Measurements from ENCODE around the gene KCNQ4. TPM values are rescaled to one million over a fixed set of nuclear protein-coding genes. Genes with fewer than 3 reads are reported as not detected.

KCNQ4 gene
- total and polyA plus RNA-seq, 2 experiments from 2014 or later, result 1.3 to 3.0 TPM

GRCh38 chr1:40855513-40855912, 71.9 kb downstream of the KCNQ4 start:
- peak; percentile 64 to 77 for TF ChIP-seq CTCF (conservative IDR thresholded peaks at IDR 0.05; ENCODE audit: low read depth in 2 of 2)
- TF ChIP-seq POLR2AphosphoS5 (IDR thresholded peaks at IDR 0.05; ENCODE audit: low read depth), result no peak
- ATAC-seq (peak; percentile 67), DNase-seq (ENCODE audit: low spot score) (peak; percentile 83)
- H3K4me3 Mint-ChIP-seq, result no peak overlapping the region
- Histone ChIP-seq H3K4me2 (no peak overlapping the region), H2AFZ (no peak overlapping the region), H3K27me3 (ENCODE audit: insufficient read depth) (peaks cover 18% of the 10 kb centered on the region), H3K36me3 (ENCODE audit: insufficient read depth) (no peaks in the 10 kb centered on the region), H3F3A (replicated peaks; ENCODE audit: low read depth) (no peaks in the 10 kb centered on the region), H3K27ac (ENCODE audit: low read depth) (no peak overlapping the region), H4K20me1 (replicated peaks; ENCODE audit: insufficient read depth) (no peaks in the 10 kb centered on the region), H3K4me3 (no peak overlapping the region), H3K4me1 (ENCODE audit: insufficient read depth) (no peaks in the 10 kb centered on the region), H3K79me2 (replicated peaks; ENCODE audit: insufficient read depth) (no peaks in the 10 kb centered on the region), H3K9me2 (ENCODE audit: insufficient read depth) (no peaks in the 10 kb centered on the region)
- no peaks in the 10 kb centered on the region for H3K36me3 Mint-ChIP-seq (ENCODE audit: low read depth)
- H3K27ac Mint-ChIP-seq, result no peak overlapping the region
- H3K9me3 Mint-ChIP-seq, result no peaks in the 10 kb centered on the region
- peaks cover 9% of the 10 kb centered on the region; the same call in 2 of the 3 replicates for H3K4me1 Mint-ChIP-seq
- peaks cover 10% of the 10 kb centered on the region for H3K27me3 Mint-ChIP-seq (ENCODE audit: insufficient read depth, low read depth, poor library complexity)

- H3K4me1 Mint-ChIP-seq, result peaks cover 13% of the 10 kb centered on the region
Measured at GRCh38 chr1:40856116-40856515, 72.5 kb downstream of the KCNQ4 start.

GRCh38 chr1:40856656-40857302, 73.2 kb downstream of the KCNQ4 start:
- Histone ChIP-seq H3K79me2 (replicated peaks; ENCODE audit: insufficient read depth) (no peaks in the 10 kb centered on the region), H2AFZ (no peak overlapping the region), H3K4me2 (no peak overlapping the region), H3K4me3 (no peak overlapping the region), H3K4me1 (ENCODE audit: insufficient read depth) (no peaks in the 10 kb centered on the region), H3K27ac (ENCODE audit: low read depth) (no peak overlapping the region), H3K9me2 (ENCODE audit: insufficient read depth) (no peaks in the 10 kb centered on the region), H3K27me3 (ENCODE audit: insufficient read depth) (peaks cover 26% of the 10 kb centered on the region), H4K20me1 (replicated peaks; ENCODE audit: insufficient read depth) (no peaks in the 10 kb centered on the region), H3F3A (replicated peaks; ENCODE audit: low read depth) (no peaks in the 10 kb centered on the region), H3K36me3 (ENCODE audit: insufficient read depth) (no peaks in the 10 kb centered on the region)
- Mint-ChIP-seq H3K4me1 (peaks cover 13% of the 10 kb centered on the region), H3K9me3 (0 out of 3 replicates have a peak, but pooled peaks cover 2% of the 10 kb centered on the region), H3K27ac (no peak overlapping the region), H3K36me3 (ENCODE audit: low read depth) (no peaks in the 10 kb centered on the region), H3K27me3 (ENCODE audit: insufficient read depth, low read depth, poor library complexity) (peaks cover 16% of the 10 kb centered on the region), H3K4me3 (no peak overlapping the region)
- ATAC-seq (no peak), DNase-seq (ENCODE audit: low spot score) (no peak)
- TF ChIP-seq EZH2 (IDR thresholded peaks at IDR 0.05; ENCODE audit: low read depth, unreplicated experiment), result no peak
- TF ChIP-seq JUNB (IDR thresholded peaks at IDR 0.05; ENCODE audit: unreplicated experiment), result no peak
- no peak for TF ChIP-seq CREB1 (CRISPR knock-in tag; IDR thresholded peaks at IDR 0.05; ENCODE audit: low read depth)
- TF ChIP-seq ETS1 (IDR thresholded peaks at IDR 0.05), result no peak

More at GRCh38 chr1:40856116-40856515, 72.5 kb downstream of the KCNQ4 start:
- H3K27ac Mint-ChIP-seq, result no peak overlapping the region
- no peak for TF ChIP-seq ZNF114 (CRISPR knock-in tag; IDR thresholded peaks at IDR 0.05)
- TF ChIP-seq CREB1 (CRISPR knock-in tag; IDR thresholded peaks at IDR 0.05; ENCODE audit: low read depth), result no peak
- no peak for TF ChIP-seq STAT1 (IDR thresholded peaks at IDR 0.05; ENCODE audit: unreplicated experiment)
- Histone ChIP-seq H3K4me2 (no peak overlapping the region), H3K4me1 (ENCODE audit: insufficient read depth) (no peaks in the 10 kb centered on the region), H4K20me1 (replicated peaks; ENCODE audit: insufficient read depth) (no peaks in the 10 kb centered on the region), H3F3A (replicated peaks; ENCODE audit: low read depth) (no peaks in the 10 kb centered on the region), H3K4me3 (no peak overlapping the region), H3K27ac (ENCODE audit: low read depth) (no peak overlapping the region), H2AFZ (no peak overlapping the region), H3K36me3 (ENCODE audit: insufficient read depth) (no peaks in the 10 kb centered on the region), H3K27me3 (ENCODE audit: insufficient read depth) (peaks cover 24% of the 10 kb centered on the region), H3K9me2 (ENCODE audit: insufficient read depth) (no peaks in the 10 kb centered on the region), H3K79me2 (replicated peaks; ENCODE audit: insufficient read depth) (no peaks in the 10 kb centered on the region)
- 0 out of 3 replicates have a peak, but pooled peaks cover 2% of the 10 kb centered on the region for H3K9me3 Mint-ChIP-seq
- H3K4me3 Mint-ChIP-seq, result no peak overlapping the region
- peaks cover 15% of the 10 kb centered on the region for H3K27me3 Mint-ChIP-seq (ENCODE audit: insufficient read depth, low read depth, poor library complexity)
- no peak for ATAC-seq
- no peaks in the 10 kb centered on the region for H3K36me3 Mint-ChIP-seq (ENCODE audit: low read depth)
- DNase-seq (ENCODE audit: low spot score), result no peak

Measured in GM23338 (cell line).